Trophoblast cell (in vitro differentiated cells and primary cell): ENCODE measurements around the gene ELFN1.

ENCODE experiments used
- DNase-seq, 2 donors: peaks; one replicate each; pipeline ENCODE4 v3.0.0-alpha.2; 2016
- H2AFZ ChIP-seq: 2 replicates; pipeline ENCODE4 v1.6.1; 2013; ENCODE audit warnings: low read length, moderate library complexity, mild to moderate bottlenecking; ENCODE audit not compliant: insufficient read depth, poor library complexity
- H2AK5ac ChIP-seq: 2 replicates; pipeline ENCODE4 v1.6.1; 2013; ENCODE audit warnings: mild to moderate bottlenecking, low read length
- H2BK120ac ChIP-seq: 2 replicates; pipeline ENCODE4 v1.6.1; 2013; ENCODE audit warnings: low read length, mild to moderate bottlenecking, moderate library complexity; ENCODE audit not compliant: insufficient read depth, poor library complexity
- H2BK12ac ChIP-seq: 2 replicates; pipeline ENCODE4 v1.6.1; 2013; ENCODE audit warnings: mild to moderate bottlenecking, low read length, moderate library complexity
- H2BK5ac ChIP-seq: 2 replicates; pipeline ENCODE4 v1.6.1; 2013; ENCODE audit warnings: low read length, low read depth, moderate library complexity, mild to moderate bottlenecking; ENCODE audit not compliant: poor library complexity
- H3K14ac ChIP-seq: 2 replicates; pipeline ENCODE4 v1.6.1; 2013; ENCODE audit warnings: mild to moderate bottlenecking, low read length
- H3K18ac ChIP-seq: 2 replicates; pipeline ENCODE4 v1.6.1; 2013; ENCODE audit warnings: mild to moderate bottlenecking, low read length
- H3K23ac ChIP-seq: 2 replicates; pipeline ENCODE4 v1.6.1; 2013; ENCODE audit warnings: low read length
- H3K27ac ChIP-seq: 2 replicates; pipeline ENCODE4 v1.5.1; 2013; ENCODE audit warnings: low read depth, mild to moderate bottlenecking, inconsistent platforms, low read length, moderate library complexity
- H3K27me3 ChIP-seq: 2 replicates; pipeline ENCODE4 v1.6.1; 2013; ENCODE audit warnings: inconsistent platforms, mild to moderate bottlenecking, low read length, moderate library complexity; ENCODE audit not compliant: insufficient read depth
- H3K36me3 ChIP-seq, 2 experiments: 1 replicate in 1 of 2; 2 replicates in 1 of 2; pipeline ENCODE4 v1.6.1; 2013; ENCODE audit warnings: low read length in 2 of 2, mild to moderate bottlenecking in 2 of 2, moderate library complexity in 1 of 2; ENCODE audit not compliant: insufficient read depth in 2 of 2, control insufficient read depth in 1 of 2
- H3K4ac ChIP-seq: 2 replicates; pipeline ENCODE4 v1.6.1; 2013; ENCODE audit warnings: low read depth, mild to moderate bottlenecking, low read length, moderate library complexity
- H3K4me1 ChIP-seq, 2 experiments: 1 replicate in 1 of 2; 2 replicates in 1 of 2; pipeline ENCODE4 v1.6.1; 2013; ENCODE audit warnings: low read length in 2 of 2, mild to moderate bottlenecking in 2 of 2, moderate library complexity in 1 of 2; ENCODE audit not compliant: insufficient read depth in 2 of 2, control insufficient read depth in 1 of 2
- H3K4me2 ChIP-seq: 2 replicates; pipeline ENCODE4 v1.6.1; 2013; ENCODE audit warnings: inconsistent platforms, mild to moderate bottlenecking, low read length, moderate library complexity
- H3K4me3 ChIP-seq: 2 replicates; pipeline ENCODE4 v1.5.1; 2013; ENCODE audit warnings: mild to moderate bottlenecking, low read depth, low read length, inconsistent platforms
- H3K79me1 ChIP-seq: one replicate; pipeline ENCODE4 v1.6.1; 2013; ENCODE audit warnings: low read length
- H3K79me2 ChIP-seq: 2 replicates; pipeline ENCODE4 v1.6.1; 2013; ENCODE audit warnings: low read length, mild to moderate bottlenecking; ENCODE audit not compliant: control insufficient read depth, insufficient read depth, poor library complexity
- H3K9ac ChIP-seq: 2 replicates; pipeline ENCODE4 v1.6.1; 2013; ENCODE audit warnings: mild to moderate bottlenecking, low read length
- H3K9me3 ChIP-seq: 2 replicates; pipeline ENCODE4 v1.6.1; 2013; ENCODE audit warnings: low read depth, mild to moderate bottlenecking, control low read depth, inconsistent platforms, low read length; ENCODE audit not compliant: insufficient read depth
- H4K12ac ChIP-seq: 2 replicates; pipeline ENCODE4 v1.6.1; 2013; ENCODE audit warnings: low read depth, mild to moderate bottlenecking, low read length, moderate library complexity
- H4K8ac ChIP-seq: 2 replicates; pipeline ENCODE4 v1.6.1; 2013; ENCODE audit warnings: low read depth, mild to moderate bottlenecking, low read length, moderate library complexity
- H4K91ac ChIP-seq: one replicate; pipeline ENCODE4 v1.6.1; 2013; ENCODE audit warnings: low read depth, mild to moderate bottlenecking, low read length, moderate library complexity
- WGBS: extraction: QIAGEN DNeasy Blood & Tissue Kit; methylation state at CpG from one replicate; pipeline ENCODE4 v1.1.7; 2013; ENCODE audit warnings: missing lambda C conversion rate; ENCODE audit not compliant: insufficient read length, insufficient coverage; ENCODE audit errors: extremely low coverage; 5-methylcytosine and 5-hydroxymethylcytosine counted together

ELFN1 gene

GRCh38 chr7:1737956-1738355 is 67.9 kb downstream of the ELFN1 start:
- no peak overlapping the region for H3K9ac ChIP-seq
- no peak overlapping the region for H3K18ac ChIP-seq
- H3K36me3 ChIP-seq: no peaks in the 10 kb centered on the region
- H3K14ac ChIP-seq: no peak overlapping the region
- H3K9me3 ChIP-seq: peaks cover 3% of the 10 kb centered on the region
- no peak overlapping the region for H3K27ac ChIP-seq
- no peak overlapping the region for H3K4me2 ChIP-seq
- H3K79me1 ChIP-seq: no peaks in the 10 kb centered on the region
- no peak overlapping the region for H4K91ac ChIP-seq
- H2AK5ac ChIP-seq: no peak overlapping the region
- H3K4me1 ChIP-seq: no peaks in the 10 kb centered on the region
- no peak overlapping the region for H4K12ac ChIP-seq
- no peaks in the 10 kb centered on the region for H3K79me2 ChIP-seq
- no peak for DNase-seq
- no CpG with 5 or more reads among the region's 20 CpGs for WGBS
- no peak overlapping the region for H3K4me3 ChIP-seq
- H2AFZ ChIP-seq: no peak overlapping the region
- H2BK12ac ChIP-seq: no peak overlapping the region
- no peak overlapping the region for H3K4ac ChIP-seq
- H3K27me3 ChIP-seq: no peaks in the 10 kb centered on the region
- H3K23ac ChIP-seq: no peak overlapping the region
- no peak overlapping the region for H2BK120ac ChIP-seq
- H4K8ac ChIP-seq: no peak overlapping the region
- no peak overlapping the region for H2BK5ac ChIP-seq

GRCh38 chr7:1738511-1738910 is 68.4 kb downstream of the ELFN1 start:
- Histone ChIP-seq H3K23ac (no peak overlapping the region), H3K9me3 (peaks cover 3% of the 10 kb centered on the region), H2AK5ac (no peak overlapping the region), H3K36me3 (no peaks in the 10 kb centered on the region), H3K4me3 (no peak overlapping the region), H4K8ac (no peak overlapping the region), H3K18ac (no peak overlapping the region), H3K4ac (no peak overlapping the region), H3K27ac (no peak overlapping the region), H2BK120ac (no peak overlapping the region), H3K14ac (no peak overlapping the region), H2BK12ac (no peak overlapping the region), H3K4me2 (no peak overlapping the region), H3K4me1 (no peaks in the 10 kb centered on the region), H3K79me2 (no peaks in the 10 kb centered on the region), H4K91ac (no peak overlapping the region), H4K12ac (no peak overlapping the region), H3K9ac (no peak overlapping the region), H2AFZ (no peak overlapping the region), H3K27me3 (no peaks in the 10 kb centered on the region), H2BK5ac (no peak overlapping the region), H3K79me1 (no peaks in the 10 kb centered on the region)
- no CpG with 5 or more reads among the region's 11 CpGs for WGBS
- DNase-seq: no peak

- Histone ChIP-seq H3K4me2 (no peak overlapping the region), H2BK5ac (no peak overlapping the region)
These were observed 68.9 kb downstream of the ELFN1 start for GRCh38 chr7:1738956-1739355.

GRCh38 chr7:1739593-1739992 is 69.5 kb downstream of the ELFN1 start:
- Histone ChIP-seq H3K14ac (no peak overlapping the region), H2BK12ac (no peak overlapping the region), H3K18ac (no peak overlapping the region), H3K27ac (no peak overlapping the region), H3K4me2 (no peak overlapping the region), H3K36me3 (no peaks in the 10 kb centered on the region), H4K8ac (no peak overlapping the region), H3K9me3 (peaks cover 3% of the 10 kb centered on the region), H3K79me2 (no peaks in the 10 kb centered on the region), H2BK5ac (no peak overlapping the region), H4K91ac (no peak overlapping the region), H3K4me3 (no peak overlapping the region), H3K27me3 (no peaks in the 10 kb centered on the region), H2AFZ (no peak overlapping the region), H4K12ac (no peak overlapping the region), H3K4me1 (no peaks in the 10 kb centered on the region), H2BK120ac (no peak overlapping the region), H2AK5ac (no peak overlapping the region), H3K23ac (no peak overlapping the region), H3K9ac (no peak overlapping the region), H3K79me1 (no peaks in the 10 kb centered on the region), H3K4ac (no peak overlapping the region)
- no peak for DNase-seq
- WGBS: no CpG with 5 or more reads among the region's 14 CpGs

More at GRCh38 chr7:1738956-1739355, 68.9 kb downstream of the ELFN1 start:
- peaks cover 3% of the 10 kb centered on the region for H3K9me3 ChIP-seq
- H3K18ac ChIP-seq: no peak overlapping the region
- no peak overlapping the region for H3K14ac ChIP-seq
- no peak overlapping the region for H2BK12ac ChIP-seq
- no peaks in the 10 kb centered on the region for H3K27me3 ChIP-seq
- no peak overlapping the region for H3K27ac ChIP-seq
- H2AFZ ChIP-seq: no peak overlapping the region
- no peak overlapping the region for H3K4ac ChIP-seq
- H2BK120ac ChIP-seq: no peak overlapping the region
- WGBS: no CpG with 5 or more reads among the region's 19 CpGs
- no peak overlapping the region for H3K4me3 ChIP-seq
- no peak overlapping the region for H4K8ac ChIP-seq
- no peaks in the 10 kb centered on the region for H3K4me1 ChIP-seq
- no peak overlapping the region for H3K9ac ChIP-seq
- no peak for DNase-seq
- no peak overlapping the region for H4K12ac ChIP-seq
- no peak overlapping the region for H4K91ac ChIP-seq
- H2AK5ac ChIP-seq: no peak overlapping the region
- H3K23ac ChIP-seq: no peak overlapping the region
- H3K79me2 ChIP-seq: no peaks in the 10 kb centered on the region
- H3K36me3 ChIP-seq: no peaks in the 10 kb centered on the region
- no peaks in the 10 kb centered on the region for H3K79me1 ChIP-seq
